ENCODE results near the gene MDGA2.
"Not testable (repeated sequence)": the region's sequence is repeated elsewhere in the genome, so short reads cannot be mapped to it uniquely, and the experiment has no call there.

MDGA2 gene

DNA sequence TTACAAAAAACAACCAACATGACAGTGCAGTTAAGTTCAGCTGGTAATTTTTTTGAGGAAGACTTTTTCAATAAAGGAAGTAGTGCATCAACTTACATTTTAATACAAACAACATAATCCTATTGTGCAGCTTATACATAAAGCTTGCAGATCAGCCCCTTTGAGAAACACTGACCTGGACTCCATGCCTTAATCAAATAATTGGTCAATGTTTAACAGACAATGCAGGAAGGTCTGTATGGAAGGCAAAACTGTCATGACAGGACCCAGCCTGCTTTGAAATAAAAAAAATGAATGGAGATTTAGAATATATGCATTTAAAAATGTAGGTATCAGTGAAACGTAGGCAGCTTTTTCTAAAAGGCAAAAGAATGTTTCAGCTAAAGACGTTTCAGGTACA is 702.1 kb downstream of the MDGA2 start:
- no peak for DNase-seq (ENCODE audit: extremely low read depth, low read depth)
- no peak for TF ChIP-seq CTCF (IDR thresholded peaks at IDR 0.05; ENCODE audit: low read depth, low read length, missing control alignments)
- no peak overlapping the region for H3K4me3 ChIP-seq (replicated peaks; ENCODE audit: low read depth, low read length)

DNA sequence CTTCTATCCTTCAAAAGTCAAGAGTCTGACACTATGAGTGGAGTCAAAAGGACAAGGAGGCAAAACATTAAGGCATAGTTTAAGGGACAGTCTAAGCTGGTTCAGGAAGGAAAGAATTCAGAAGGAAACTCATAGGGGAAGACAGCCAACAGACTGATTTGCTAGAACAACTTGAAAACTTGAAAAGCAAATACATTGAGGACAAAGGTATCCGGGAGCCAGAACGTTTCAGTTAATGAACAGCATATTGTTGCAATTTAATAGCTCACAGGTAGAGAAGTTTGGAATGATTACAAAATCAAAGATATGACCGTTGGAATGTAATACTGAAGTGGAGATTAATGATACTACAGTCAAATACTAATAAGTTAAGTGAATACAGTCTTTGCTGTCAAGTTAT is 711.0 kb downstream of the MDGA2 start:
- no peak for DNase-seq (ENCODE audit: extremely low read depth, low read depth)
- H3K4me3 ChIP-seq (replicated peaks; ENCODE audit: low read depth, low read length): no peak overlapping the region
- TF ChIP-seq CTCF (IDR thresholded peaks at IDR 0.05; ENCODE audit: low read depth, low read length, missing control alignments): no peak

DNA sequence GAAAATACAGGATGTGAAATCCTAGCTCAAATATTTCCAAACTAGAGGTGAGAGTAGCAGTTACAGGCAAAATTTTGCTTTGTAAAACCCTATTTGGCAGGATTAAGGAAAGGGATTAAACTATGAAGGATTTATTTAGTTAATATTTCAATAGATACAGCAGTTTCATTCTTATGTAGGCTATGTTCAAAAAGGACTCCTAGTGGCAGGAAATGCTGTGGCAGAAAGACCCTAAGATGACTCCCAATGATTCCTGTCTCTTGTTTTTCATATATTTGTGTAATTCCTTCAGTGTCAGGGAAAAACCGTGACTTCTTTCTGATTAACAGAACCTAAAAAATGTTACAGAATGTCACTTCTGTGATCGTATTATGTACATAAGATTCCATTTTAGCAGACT is 724.3 kb downstream of the MDGA2 start:
- no peak overlapping the region for H3K4me3 ChIP-seq (replicated peaks; ENCODE audit: low read depth, low read length)
- DNase-seq (ENCODE audit: extremely low read depth, low read depth): no peak
- TF ChIP-seq CTCF (IDR thresholded peaks at IDR 0.05; ENCODE audit: low read depth, low read length, missing control alignments): no peak

- no peak for DNase-seq (ENCODE audit: extremely low read depth, low read depth)
- H3K4me3 ChIP-seq (replicated peaks; ENCODE audit: low read depth, low read length): no peak overlapping the region
- TF ChIP-seq CTCF (IDR thresholded peaks at IDR 0.05; ENCODE audit: low read depth, low read length, missing control alignments): no peak
These were observed 734.8 kb downstream of the MDGA2 start for GRCh38 chr14:46940611-46941010.

- no peak overlapping the region for H3K4me3 ChIP-seq (replicated peaks; ENCODE audit: low read depth, low read length)
- no peak for TF ChIP-seq CTCF (IDR thresholded peaks at IDR 0.05; ENCODE audit: low read depth, low read length, missing control alignments)
These were observed 754.9 kb downstream of the MDGA2 start for GRCh38 chr14:46920542-46920941.

GRCh38 chr14:46915539-46915938 is 759.9 kb downstream of the MDGA2 start:
- not testable (repeated sequence) for H3K4me3 ChIP-seq (replicated peaks; ENCODE audit: low read depth, low read length); DNase-seq (ENCODE audit: extremely low read depth, low read depth)

More at GRCh38 chr14:46920542-46920941, 754.9 kb downstream of the MDGA2 start:
- no peak for DNase-seq (ENCODE audit: extremely low read depth, low read depth)

DNA sequence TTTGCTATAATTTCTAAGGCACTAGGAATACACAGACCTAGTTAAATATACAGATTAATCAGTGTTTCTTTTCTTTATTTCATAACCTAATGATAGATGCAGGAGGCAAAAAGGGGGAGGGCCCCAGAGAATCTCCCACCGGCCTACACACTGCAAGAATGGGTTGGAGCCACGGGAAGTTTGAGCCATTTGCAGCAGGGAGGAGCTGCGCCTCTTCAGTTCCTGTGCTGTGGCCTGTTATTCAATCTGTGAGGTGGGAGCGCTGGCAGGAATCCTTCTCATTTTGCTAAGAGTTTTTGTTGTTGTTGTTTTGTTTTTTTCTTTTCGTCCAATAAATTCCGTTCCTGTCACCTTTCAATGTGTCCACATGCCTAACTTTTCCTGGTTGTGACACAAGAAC is 772.6 kb downstream of the MDGA2 start:
- no peak for DNase-seq (ENCODE audit: extremely low read depth, low read depth)
- no peak for TF ChIP-seq CTCF (IDR thresholded peaks at IDR 0.05; ENCODE audit: low read depth, low read length, missing control alignments)
- no peak overlapping the region for H3K4me3 ChIP-seq (replicated peaks; ENCODE audit: low read depth, low read length)

All from HFF-Myc (cell line).